CD4-positive, alpha-beta T cell treated with Interleukin-2 at 100 ng/mL for 4 hours (primary cell): ENCODE results near the gene PITHD1.
"Not testable (repeated sequence)": the region's sequence is repeated elsewhere in the genome, so short reads cannot be mapped to it uniquely, and the experiment has no call there.

ENCODE experiments used
- DNase-seq: peaks from one replicate; pipeline ENCODE4 v3.0.0-alpha.2; 2020; ENCODE audit warnings: low spot score

The PITHD1 gene

GRCh38 chr1:23774174-23774880 is 3.9 kb upstream of the PITHD1 start:
- DNase-seq, result no peak

DNA sequence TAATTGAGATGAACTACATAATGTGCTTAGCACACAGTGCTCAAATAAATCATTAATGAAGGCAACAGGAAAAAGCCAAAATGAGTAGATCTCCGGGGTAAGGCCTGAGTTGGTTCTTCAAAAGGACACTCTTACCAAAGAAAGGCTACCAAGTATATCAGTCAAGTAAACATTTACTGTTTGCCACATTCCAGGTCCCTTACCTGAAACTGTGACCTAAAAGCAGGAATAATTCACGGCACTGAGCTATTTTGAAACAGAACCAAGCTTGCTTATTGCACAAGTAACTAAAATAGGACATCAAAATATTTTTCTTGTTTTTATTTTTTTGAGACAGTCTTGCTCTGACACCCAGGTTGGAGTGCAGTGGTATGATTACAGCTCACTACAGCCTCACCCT is 2.0 kb upstream of the PITHD1 start:
- DNase-seq, result no peak

DNA sequence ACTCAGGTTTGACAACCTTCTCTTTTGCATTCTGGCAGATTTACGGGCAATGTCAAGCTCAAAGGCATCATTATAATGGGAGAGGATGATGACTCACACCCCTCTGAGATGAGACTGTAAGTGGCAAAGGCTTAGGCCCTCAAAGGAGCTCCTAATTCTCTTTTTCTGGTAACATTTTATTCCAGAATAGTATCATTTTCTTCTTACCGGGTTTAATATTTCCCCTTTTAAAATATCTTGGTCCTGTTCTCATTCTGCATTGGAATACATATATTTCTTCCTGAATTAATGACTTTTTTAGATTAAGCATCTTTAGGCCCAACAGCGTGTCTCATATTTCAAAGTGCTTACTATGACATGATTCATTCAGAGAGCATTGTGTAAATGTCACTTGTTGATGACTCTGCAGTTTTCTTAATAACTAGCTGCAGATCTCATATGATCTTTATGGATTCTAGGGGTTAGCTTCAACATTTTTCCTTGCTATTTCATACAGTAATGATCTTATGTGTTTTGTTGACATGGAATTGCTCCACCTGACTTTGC is 1.7 kb downstream of the PITHD1 start:
- DNase-seq, result no peak

GRCh38 chr1:23783141-23783540 is 4.9 kb downstream of the PITHD1 start:
- DNase-seq, result not testable (repeated sequence)

DNA sequence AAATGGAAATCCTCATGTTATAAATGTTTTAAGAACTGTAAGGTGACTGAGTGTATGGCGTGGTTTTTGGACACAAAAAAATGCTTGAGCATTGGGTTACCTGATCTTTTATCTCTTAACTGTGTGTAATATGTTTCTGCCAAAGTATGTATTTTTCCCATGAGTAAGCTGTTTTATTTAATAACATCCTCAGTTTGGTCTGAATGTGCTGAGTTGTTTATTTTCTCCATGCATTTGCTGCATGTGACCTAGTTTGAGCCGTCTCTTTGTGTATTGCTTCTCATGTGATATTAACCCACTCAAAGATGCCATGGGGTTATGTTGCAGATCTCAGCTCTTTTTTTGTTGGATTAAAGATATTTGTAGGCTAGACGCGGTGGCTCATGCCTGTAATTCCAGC is 6.6 kb downstream of the PITHD1 start:
- DNase-seq, result no peak

DNA sequence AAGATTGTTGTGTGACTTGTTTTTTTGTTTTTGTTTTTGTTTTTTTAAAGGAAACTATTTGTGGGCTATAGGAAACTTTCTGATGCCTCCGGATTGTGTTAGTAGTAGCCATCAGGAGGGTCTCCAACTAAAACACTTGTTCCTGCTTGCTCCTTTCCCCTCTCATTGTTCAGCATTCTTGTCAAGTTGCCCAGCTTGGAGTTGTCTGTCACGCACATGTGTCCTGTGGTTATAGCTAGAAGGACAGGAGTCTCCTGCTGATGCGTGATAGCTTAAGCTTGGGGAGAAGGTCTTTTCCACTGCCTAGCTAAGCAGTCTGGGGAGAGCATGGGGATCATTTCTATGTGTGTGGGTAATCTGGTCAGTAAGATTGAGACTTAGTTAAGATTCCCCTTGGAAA is 9.5 kb downstream of the PITHD1 start:
- DNase-seq, result no peak

- no peak for DNase-seq
These were observed 10.5 kb downstream of the PITHD1 start for GRCh38 chr1:23788695-23789094.

- DNase-seq, result peak; percentile 86
These were observed 12.7 kb downstream of the PITHD1 start, which contains the start of gene LYPLA2 for GRCh38 chr1:23790696-23791515. LYPLA2 (plus strand) TSS chr1:23791145; CDS start chr1:23792683, 1,538 bp downstream.

DNA sequence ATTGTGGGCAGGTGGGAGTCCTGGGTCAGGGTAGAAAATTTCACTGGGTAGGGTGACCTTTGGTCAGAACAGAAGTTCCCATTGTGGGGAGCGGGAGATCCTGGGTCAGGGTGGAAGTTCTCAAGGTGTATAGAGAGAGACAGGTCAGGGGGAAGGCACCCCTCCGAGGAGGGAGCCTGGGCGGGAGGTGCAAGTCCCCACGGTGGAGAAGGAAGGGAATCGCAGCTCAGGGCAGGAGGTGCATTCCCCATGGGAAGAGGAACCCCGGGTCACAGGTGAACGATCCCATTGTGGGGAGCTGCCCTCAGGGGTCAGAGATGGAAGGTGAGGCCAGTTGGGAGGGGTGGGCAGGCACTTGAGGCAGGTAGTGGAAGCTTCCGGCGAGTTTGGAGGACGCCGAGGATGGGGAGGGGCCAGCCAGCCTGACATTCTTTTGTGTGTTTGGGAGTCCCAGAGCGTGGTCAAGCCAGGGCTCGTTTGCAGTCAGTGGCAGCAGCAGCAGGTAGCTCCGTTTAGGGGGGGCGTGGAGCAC is 13.4 kb downstream of the PITHD1 start:
- DNase-seq, result peak; percentile 22

GRCh38 chr1:23792151-23792945 is 14.1 kb downstream of the PITHD1 start:
- no peak for DNase-seq

DNA sequence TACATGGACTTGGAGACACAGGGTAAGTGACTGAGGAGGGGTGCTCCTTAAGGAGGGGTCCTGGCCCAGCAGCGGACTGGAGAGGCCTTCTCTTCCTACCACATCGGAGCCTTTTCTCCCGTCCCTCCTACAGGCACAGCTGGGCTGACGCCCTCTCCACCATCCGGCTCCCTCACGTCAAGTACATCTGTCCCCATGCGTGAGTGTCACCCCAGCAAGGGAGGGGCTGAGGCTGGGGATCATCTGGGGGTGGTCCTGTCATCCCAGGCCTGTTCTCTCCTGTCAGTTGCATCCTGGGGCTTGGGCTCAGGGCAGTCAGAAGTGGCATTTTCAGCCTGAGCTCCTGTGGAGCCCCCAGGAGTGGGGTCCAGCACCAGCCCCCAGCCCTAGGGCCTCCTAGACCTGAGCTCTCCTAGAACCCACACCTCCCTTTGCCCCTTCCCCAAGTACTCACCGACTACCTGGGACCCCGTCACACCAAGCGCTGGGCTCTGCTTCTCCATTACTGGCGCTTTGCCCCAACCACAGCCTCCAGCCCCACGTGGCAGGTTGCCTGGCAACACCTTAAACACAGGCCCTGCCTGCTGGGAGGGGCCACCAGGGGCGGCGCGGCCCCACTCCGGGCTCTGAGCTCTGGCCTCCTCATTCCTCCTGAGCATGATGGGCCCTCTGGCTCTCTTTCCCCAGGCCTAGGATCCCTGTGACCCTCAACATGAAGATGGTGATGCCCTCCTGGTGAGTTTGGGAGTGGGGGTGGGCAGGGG is 15.0 kb downstream of the PITHD1 start:
- DNase-seq, result peak; percentile 63

DNA sequence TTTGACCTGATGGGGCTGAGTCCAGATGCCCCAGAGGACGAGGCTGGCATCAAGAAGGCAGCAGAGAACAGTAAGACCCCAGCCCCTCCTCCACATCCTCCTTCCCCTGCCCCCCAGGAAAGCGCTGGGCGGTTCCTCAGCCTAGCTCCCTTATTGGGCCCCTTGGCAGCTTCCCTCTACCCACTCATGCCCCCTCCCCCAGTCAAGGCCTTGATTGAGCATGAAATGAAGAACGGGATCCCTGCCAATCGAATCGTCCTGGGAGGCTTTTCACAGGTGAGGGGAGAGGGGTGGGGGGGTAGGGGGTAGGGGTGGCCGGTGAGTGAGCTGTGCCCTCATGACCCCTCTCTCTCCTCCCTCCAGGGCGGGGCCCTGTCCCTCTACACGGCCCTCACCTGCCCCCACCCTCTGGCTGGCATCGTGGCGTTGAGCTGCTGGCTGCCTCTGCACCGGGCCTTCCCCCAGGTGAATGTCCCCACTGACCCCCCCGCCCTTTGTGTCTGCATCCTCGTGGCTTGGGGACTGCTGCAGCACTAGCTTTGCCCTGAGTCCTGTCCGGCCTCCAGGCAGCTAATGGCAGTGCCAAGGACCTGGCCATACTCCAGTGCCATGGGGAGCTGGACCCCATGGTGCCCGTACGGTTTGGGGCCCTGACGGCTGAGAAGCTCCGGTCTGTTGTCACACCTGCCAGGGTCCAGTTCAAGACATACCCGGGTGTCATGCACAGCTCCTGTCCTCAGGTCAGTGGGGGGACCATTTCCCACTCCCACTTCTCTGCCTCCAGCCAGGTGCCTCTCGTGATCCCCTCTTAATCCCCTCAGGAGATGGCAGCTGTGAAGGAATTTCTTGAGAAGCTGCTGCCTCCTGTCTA is 15.9 kb downstream of the PITHD1 start:
- no peak for DNase-seq

DNA sequence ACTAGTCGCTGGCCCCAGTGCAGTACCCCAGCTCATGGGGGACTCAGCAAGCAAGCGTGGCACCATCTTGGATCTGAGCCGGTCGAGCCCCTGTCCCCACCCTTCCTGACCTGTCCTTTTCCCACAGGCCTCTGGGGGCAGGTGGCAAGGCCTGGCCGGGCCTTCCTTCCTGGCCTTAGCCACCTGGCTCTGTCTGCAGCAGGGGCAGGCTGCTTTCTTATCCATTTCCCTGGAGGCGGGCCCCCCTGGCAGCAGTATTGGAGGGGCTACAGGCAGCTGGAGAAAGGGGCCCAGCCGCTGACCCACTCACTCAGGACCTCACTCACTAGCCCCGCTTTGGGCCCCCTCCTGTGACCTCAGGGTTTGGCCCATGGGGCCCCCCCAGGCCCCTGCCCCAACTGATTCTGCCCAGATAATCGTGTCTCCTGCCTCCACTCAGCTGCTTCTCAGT is 16.5 kb downstream of the PITHD1 start:
- not testable (repeated sequence) for DNase-seq

DNA sequence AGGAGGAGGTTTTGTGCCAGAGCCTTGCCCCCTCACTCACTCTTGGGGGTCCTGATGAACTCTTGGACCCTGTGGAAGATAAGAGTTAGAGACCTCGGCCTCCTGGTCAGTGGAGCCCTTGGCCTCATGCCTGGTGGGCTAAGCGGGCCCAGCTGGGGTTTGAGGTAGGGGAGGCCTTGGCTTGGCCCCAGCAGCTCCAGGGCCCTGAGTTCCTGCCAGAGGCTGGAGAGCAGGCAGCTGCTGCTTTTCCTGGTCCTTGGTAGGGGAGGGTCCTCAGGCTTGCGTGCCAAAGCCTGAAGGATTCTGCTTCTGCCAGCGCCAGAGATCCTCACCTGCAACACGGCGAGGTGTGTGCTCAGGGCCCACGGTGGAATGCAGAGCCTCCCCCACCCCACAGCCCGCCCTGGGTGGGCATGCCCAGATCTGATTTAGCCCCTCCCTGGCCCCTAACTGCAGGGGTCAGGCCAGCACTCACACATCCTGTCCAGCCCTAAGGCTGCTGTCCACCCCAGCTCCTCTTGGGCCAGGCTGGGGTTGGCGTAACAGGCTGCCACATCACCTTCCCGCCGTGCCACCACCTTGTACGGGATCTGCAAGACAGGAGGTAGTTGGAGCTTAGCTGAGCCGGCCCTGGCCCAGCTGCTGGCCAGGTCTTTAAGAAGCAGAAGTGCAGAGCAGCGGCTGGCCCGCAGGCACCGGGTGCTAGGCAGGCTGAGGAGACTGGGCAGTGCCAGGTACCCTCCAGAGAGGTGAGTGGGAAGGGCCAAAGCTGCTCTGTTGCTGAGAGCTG is 17.7 kb downstream of the PITHD1 start:
- DNase-seq, result no peak

- no peak for DNase-seq
These were observed 18.5 kb downstream of the PITHD1 start for GRCh38 chr1:23796466-23797271.

DNA sequence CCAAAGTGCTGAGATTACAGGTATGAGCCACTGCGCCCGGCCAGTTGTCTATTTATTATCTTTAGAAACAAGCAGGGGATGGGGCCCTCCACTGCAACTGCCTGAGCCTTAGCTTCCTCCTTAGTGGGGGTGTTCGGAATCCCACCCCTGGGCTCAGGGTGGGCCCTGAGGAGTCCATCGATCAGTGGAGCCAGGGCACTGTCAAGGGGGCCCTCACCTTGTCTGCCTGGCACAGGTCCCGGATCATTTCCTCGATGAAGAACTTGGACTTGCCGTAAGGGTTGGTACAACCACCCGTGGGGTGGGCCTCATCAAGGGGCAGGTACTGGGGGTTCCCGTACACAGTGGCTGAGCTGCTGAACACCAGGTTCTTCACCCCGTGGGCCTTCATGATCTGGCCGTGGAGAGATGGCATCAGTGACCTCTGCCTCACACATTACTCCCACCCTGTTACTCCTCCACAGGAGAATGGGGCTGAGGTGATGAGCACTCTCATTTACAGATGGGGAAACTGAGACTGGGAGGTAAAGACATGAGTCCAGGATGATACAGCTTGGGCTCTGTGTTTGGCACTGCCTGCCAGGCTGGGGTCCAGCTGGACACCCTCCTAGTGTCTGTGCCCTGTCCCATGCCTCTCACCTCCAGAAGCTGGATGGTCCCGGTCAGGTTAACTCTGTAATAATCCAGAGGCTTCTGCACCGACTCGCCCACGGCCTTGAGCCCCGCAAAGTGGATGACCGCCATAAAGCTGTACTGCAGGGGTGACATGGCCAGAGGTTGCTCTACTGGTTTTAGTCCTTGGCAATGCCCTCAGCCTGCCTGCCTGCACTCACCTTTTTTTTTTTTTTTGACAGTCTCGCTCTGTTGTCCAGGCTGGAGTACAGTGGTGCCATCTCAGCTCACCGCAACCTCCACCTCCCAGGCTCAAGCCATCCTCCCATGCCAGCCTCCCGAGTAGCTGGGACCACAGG is 19.5 kb downstream of the PITHD1 start:
- DNase-seq, result no peak

- no peak for DNase-seq
These were observed 20.5 kb downstream of the PITHD1 start for GRCh38 chr1:23798662-23799142.
